Adipose tissue (tissue), 3 donors: ENCODE measurements around the gene INPP5D. TPM values are rescaled to one million over a fixed set of nuclear protein-coding genes. Genes with fewer than 3 reads are reported as not detected.

ENCODE experiments used
- H3K27ac ChIP-seq: one replicate; pipeline ENCODE4 v1.5.1; 2013; ENCODE audit warnings: low read depth, low read length
- WGBS, 3 donors: extraction: QIAGEN DNeasy Blood & Tissue Kit; methylation state at CpG; one replicate each; pipeline ENCODE4 v1.1.7; 2013; 5-methylcytosine and 5-hydroxymethylcytosine counted together
- polyA plus RNA-seq, 3 donors: library from polyadenylated mRNA; stranded (reverse); fragments of 200-250 nt; gene quantifications; one replicate each; pipeline ENCODE4 v1.2.3, GENCODE V29; 2013
- donor health status: healthy with polysubstance abuse.
- donor health status: Bipolar disorder and iron deficiency.
- donor health status: healthy.

The INPP5D gene
- polyA plus RNA-seq, 3 donors, result 2.8 to 15.2 (median 8.1) TPM

DNA sequence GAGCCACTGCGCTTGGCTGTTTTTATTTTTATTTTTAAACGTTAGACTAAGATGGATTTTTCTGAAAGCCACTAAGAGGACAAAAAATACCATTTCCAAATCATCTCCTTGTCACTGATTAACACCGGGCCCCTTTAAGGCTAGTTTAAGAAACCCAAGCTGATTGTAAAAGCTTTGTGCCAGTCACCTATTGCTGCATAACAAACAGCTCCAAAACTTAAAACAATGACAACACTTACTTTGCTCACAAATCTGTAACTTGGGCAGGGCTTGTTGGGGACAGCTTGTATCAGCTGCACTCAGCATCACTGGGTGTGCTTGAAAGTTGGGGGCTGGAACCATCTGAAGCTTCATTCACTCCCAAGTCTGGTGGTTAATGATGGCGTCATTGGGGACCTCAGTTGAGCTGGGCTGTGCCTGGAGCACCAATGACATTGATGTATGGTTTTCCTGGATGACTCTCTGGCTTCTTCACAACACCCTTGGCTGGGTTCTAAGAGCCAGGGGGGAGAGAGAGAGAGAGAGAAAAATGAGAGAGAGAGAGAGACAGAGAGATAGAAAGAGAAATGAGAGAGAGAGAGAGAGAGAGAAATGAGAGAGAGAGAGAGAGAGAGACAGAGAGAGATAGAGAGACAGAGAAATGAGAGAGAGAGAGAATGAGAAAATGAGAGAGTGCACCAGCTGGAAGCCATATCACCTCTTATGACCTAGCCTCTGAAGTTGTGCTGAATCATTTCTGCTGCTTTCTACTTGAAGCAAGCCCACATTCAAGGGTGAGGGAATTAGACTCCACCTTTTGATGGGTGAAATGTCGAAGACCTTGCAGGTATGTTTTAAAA lies 165.3 kb downstream of the INPP5D start:
- H3K27ac ChIP-seq, result no peak overlapping the region
- 75 to 81% (median 77%) methylated on average over 5 of the region's 5 CpGs for WGBS, 3 donors

DNA sequence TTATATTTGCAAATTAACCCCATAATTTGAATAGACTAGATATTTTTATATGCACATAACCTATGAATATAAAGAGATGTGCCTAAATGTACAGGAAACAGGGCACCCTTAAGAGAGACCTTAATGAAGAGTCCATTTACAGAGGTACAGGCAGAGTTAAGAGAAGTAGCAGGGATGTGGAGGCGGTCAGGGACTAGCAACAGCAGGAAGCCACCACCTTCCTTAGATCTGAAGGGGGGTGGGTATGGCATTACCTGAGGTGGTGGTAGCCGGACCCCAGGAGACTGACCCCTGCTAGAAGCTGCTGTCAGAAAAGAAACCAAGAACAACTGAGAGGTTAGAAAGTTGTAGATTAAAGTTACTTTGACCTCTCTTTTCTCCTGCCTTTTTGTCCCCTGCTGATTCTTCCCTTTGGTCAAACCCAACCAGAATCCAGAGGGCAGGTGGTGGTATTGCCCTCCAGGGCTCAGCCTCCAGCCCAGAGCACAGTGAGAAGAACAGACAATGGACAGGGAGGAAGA lies 166.4 kb downstream of the INPP5D start:
- H3K27ac ChIP-seq, result no peak overlapping the region
- 75 to 82% (median 75%) methylated on average over 2 of the region's 2 CpGs for WGBS, 3 donors

DNA sequence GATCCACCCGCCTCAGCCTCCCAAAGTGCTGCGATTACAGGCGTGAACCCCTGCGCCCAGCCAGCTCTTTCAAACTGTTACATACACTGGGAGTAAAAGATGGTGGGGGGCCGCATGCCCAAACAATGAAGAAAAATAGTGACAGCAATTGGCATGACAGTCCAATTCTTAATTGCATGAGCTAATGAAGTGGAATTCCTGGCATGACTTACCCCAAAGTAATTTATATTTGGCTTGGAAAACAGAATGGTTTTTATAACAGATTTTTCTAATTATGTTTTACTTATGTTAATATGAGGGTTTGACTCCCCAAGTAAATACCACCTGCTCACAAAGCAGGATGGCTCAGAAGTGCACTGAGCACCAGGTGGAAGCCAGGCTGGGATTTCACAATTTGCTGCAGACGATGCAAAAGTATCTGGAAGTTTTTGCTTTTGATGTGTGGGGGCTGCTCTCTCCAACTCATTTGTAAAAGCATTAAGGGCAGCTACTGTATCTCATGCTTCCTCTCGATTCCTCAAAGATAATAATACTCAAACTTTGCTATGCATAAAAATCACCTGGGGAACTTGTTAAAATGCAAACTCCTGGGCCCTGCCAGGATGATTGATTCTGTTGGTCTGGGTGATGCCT lies 167.3 kb downstream of the INPP5D start:
- H3K27ac ChIP-seq, result no peak overlapping the region
- WGBS, 3 donors, result 78 to 82% (median 81%) methylated on average over 7 of the region's 7 CpGs

DNA sequence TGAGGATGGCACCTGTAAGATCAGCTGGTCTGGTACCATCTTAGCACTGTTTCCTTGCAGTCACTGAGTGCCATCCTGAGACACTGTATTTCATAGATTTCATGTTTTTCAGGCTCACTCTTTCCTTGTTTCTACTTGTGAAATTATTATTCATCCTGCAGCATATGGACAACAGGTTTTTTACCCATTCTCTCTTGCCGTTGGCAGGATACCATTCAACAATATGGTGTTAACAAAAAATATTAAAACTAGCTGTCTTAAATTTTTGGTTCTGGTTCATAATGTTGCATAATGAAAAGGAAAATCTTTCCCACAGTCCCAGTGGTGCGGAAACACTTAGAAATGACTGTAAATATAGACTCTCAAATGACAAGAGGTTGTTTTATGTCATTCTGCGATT lies 168.2 kb downstream of the INPP5D start:
- H3K27ac ChIP-seq, result no peak overlapping the region
- WGBS, 3 donors, result 78 to 88% (median 88%) methylated on average over 3 of the region's 3 CpGs

DNA sequence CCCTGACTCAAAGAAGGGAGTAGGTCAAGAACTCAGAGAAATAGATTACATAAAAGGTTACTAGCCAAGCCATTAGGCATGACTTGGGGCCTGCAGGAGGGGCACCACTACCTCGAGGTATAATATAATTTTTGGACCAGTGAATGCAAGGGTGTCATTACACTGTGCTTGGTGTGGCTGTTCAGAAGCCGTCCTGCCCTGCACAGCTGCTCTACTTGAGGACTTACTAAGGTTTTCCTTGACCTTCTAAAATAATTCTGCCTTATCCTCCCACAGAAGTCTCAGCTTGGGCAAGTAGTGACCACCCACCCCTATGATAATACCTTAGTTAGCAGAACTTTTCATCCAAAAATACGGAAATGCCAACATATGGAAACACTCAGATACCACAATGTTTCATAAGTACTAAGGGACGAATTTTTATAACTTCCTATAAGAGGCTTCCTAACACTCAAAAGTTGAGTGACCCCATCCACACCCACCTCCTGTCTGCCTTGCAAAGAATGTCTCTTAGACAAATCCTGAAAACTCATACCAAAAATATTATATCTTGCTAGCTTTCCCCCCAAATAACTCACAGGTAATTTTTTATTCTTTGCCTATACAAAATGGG lies 173.6 kb downstream of the INPP5D start:
- 47 to 65% (median 56%) methylated on average over 4 of the region's 4 CpGs for WGBS, 3 donors
- H3K27ac ChIP-seq, result no peak overlapping the region

DNA sequence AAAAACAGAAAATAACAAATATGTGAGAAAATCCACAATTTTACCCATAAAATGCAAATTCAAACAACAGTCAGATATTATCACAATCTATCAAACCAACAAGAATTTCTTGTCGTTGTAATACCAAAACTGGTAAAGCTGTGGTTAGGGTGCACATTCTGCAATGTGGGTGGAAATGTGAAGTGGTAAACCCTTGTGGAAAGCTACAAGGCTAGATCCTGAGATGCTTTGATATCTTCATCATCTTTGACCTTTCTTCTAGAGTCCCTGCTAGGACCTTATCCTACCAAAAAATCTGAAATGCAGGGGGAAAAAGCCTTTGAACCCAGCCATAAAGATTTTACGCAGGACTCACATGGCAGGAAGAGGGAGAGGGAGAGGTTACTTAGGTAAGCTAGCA lies 174.1 kb downstream of the INPP5D start:
- no peak overlapping the region for H3K27ac ChIP-seq
- WGBS, 3 donors, result 76 to 83% (median 80%) methylated on average over 2 of the region's 2 CpGs

DNA sequence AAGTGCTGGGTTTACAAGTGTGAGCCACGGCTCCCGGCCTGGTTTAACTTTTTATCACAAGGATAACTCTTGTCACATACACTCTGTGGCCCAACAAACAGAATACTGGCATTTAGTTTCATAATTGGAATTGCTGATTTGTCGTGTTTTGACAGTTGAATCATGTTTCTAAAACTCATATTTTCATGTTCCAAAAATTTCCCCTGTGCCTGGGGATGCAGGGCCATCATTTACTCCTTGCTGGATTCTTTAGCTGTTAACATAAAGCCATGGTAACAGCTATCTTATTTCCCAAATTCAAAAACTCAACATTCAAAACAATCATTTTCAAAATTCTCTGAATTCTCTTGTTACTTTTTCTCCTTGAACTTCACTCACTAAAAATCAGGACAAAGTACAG lies 174.9 kb downstream of the INPP5D start:
- WGBS, 3 donors, result 86 to 92% (median 88%) methylated on average over 3 of the region's 3 CpGs
- H3K27ac ChIP-seq, result no peak overlapping the region

DNA sequence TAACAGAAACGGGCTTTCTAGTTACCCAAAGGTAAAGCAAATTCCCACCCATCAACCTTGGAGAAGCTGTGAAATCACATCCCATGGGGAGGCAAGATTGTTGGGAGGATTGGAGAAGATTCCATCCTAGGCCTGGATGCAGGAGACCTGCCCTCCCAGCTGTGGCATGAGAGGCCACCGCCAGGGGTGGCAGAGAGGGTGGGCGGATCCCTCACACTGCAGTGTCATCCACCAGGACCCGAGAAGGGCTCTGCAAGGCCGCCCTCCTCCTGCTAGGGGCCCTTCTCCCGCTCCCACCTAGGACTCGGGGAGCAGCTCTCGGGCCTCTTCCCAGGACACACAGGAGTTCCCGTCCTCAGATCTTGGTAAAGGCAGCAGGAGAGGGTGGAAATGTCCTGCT lies 175.8 kb downstream of the INPP5D start:
- no peak overlapping the region for H3K27ac ChIP-seq
- 69 to 88% (median 77%) methylated on average over 6 to 9 of the region's 9 CpGs for WGBS, 3 donors

DNA sequence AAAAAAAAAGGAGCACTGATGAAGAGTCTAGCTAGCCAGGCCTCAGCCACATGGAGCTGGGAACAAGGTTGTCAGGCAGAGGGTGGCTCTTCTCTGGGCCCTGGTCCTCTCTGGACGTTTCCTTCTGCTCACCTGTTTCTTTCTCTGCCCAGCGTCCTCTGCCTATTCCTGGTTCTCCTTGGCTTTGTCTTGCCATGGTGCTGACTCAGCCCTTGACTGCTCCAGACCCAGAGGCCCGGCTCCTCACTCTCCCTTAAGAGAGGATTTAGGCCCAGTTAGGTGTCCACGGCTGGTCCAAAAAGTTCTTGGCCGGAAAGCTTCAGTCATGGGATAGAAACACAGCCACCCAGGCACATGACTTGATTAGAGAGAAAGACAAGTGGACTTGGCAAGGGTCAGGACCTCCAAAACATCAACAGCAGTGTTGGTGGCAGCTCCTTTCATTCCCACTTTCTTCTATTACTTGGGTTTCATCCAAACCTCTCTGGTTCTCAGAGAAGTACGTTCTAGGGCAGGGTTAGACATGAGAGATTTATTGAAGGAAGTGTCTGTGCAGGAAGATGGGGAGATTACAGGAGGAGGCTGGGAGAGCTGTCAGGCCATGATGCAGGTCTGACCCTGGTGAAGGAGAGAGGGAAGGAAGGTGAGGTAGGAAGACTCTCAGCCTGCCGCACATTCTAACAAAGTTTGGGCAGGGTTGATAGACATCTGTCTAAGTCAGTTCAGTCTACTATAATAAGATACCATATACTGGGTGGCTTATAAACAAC lies 176.9 kb downstream of the INPP5D start:
- no peak overlapping the region for H3K27ac ChIP-seq
- WGBS, 3 donors, result 79 to 89% (median 86%) methylated on average over 7 of the region's 7 CpGs

DNA sequence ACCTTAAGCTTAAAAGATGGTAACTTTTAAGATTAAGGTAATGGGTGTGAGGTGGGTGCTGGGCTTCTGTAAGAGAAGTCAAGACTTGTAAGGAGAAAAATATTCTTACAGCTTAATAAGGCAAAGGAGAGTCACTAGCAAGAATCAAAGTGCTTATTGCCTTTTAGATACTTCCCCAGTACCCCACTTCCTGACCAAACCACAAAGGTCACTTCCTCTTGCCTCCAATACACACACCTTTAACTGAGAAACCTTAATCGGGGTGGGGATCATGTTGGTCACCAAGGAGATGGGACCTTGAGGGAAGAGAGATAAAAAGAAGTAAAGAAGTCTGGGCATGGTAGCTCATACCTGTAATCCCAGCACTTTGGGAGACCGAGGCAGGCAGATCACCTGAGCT lies 180.8 kb downstream of the INPP5D start:
- no peak overlapping the region for H3K27ac ChIP-seq
- WGBS, 3 donors, result 52 to 68% (median 54%) methylated on average over 2 of the region's 2 CpGs

DNA sequence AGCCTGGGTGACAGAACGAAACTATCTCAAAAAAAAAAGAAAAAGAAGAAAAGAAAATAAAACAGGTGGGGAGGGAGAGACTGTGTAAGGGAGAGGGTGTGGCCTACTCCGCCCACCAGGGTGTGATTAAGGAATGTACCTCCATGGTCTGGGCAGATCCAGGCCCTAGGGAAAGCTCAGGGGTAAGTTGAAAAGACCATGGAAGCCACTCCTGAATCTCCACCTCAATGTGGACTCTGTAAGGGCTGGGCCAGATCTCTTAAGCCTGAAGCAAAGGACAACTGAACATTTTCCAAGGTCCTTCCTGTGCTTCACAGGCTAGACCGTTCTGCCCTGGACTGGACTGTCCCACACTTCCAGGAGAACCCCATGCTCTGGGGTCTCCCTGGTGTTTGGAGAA lies 181.7 kb downstream of the INPP5D start:
- no peak overlapping the region for H3K27ac ChIP-seq
- 75 to 86% (median 84%) methylated on average over 3 of the region's 3 CpGs for WGBS, 3 donors

DNA sequence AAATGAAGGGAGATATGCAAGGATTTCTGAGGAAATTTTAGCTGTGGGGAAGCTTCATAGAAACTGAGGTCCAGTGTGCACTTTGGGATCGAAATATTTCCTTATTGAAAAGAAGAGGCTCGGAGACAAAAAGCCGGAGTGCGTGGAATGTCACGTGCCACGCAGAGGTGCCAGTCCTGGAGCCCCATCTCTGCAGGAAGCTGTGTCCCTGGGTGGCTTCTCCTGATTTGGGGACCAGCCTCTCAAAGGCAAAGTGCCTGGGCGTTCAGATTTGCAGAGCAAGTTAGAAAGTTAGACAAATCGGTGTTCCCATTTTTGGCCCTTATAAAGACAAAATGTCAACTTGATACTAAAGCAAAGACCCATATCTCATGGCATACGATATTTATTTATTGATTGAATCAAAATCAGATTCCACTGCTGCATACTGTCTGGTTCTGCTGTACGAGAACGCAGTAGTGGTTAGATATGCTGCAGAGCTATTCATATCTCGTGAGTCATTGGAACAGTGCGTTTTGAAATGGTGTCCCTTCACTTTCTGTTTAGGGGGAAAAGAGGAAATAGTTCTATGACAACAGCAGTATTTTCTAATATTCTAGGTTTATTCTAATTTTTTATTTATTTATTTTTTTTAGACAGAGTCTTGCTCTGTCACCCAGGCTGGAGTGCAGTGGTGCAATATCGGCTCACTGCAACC lies 182.2 kb downstream of the INPP5D start:
- H3K27ac ChIP-seq, result no peak overlapping the region
- 70 to 74% (median 73%) methylated on average over 14 of the region's 14 CpGs for WGBS, 3 donors

DNA sequence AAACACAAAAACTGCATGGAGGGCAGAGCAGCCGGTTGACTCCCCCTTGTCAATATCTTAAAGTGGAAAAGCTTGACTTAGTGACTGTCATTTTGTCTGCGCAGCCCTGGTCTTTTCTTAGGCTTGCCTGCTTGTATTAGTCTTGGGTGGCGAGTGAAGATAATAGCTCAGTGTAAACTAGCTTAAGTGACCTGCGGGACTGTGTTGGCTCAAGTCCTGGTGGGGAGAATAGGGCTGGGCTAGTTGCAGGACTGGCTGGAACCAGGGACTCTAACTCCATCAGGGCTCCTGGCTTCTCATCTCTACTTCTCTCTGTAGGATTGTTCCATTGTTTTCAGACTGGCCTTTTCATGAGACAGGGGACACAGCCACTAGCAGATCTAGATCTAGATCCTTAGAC lies 183.2 kb downstream of the INPP5D start:
- WGBS, 3 donors, result 68 to 91% (median 75%) methylated on average over 4 of the region's 4 CpGs
- no peak overlapping the region for H3K27ac ChIP-seq

DNA sequence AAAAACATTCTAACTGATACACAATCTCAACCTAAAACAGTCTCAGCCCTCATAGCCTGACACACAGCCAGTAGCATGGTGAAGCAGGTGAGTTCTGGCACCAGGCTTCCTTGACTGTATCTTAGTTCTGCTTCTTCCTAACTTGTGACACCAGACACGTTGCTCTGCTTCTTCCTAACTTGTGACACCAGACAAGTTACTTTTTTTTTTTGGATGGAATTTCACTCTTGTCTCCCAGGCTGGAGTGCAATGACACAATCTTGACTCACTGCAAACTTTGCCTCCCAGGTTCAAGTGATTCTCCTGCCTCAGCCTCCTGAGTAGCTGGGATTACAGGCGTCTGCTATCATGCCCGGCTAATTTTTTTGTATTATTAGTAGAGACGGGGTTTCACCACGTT lies 184.7 kb downstream of the INPP5D start:
- no peak overlapping the region for H3K27ac ChIP-seq
- 43 to 67% (median 67%) methylated on average over 5 of the region's 5 CpGs for WGBS, 3 donors

DNA sequence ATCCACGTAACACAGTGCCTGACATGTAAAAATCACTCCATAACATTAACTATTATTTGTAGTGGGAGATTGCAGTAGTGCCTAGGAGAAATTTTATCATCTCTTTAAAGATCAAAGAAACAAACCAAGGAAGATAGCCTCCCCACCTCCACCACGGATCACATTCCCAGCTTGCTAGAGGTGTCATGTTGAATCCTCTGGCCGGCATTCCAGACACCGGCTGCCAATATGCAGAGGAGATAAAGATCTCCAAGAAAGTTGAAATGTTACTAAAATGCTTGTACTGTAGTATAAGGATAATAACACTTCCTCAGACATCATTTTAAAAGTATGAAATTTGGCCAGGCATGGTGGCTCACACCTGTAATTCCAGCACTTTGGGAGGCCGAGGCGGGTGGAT lies 185.3 kb downstream of the INPP5D start:
- WGBS, 3 donors, result 70 to 82% (median 80%) methylated on average over 6 of the region's 6 CpGs
- no peak overlapping the region for H3K27ac ChIP-seq

DNA sequence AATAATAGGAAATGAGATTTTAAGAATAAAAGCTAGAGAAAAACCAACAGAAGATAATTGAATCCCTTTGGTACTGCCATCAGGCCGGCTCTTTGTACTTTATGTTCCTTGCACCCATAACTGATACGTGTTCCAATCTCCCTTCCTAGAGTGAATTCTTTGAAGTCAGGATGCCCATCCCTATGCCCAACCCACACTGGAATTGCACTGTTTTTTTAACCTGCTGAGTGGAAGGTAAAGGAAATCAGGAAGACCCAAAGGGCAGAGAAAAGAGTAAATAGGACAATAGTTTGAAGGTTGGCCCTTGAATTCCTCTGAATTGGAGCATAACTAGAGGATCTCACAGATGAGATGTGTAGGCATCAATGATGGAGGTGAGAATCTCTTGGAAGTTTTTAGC lies 187.0 kb downstream of the INPP5D start:
- no peak overlapping the region for H3K27ac ChIP-seq
- 78 to 85% (median 84%) methylated on average over 2 of the region's 2 CpGs for WGBS, 3 donors

DNA sequence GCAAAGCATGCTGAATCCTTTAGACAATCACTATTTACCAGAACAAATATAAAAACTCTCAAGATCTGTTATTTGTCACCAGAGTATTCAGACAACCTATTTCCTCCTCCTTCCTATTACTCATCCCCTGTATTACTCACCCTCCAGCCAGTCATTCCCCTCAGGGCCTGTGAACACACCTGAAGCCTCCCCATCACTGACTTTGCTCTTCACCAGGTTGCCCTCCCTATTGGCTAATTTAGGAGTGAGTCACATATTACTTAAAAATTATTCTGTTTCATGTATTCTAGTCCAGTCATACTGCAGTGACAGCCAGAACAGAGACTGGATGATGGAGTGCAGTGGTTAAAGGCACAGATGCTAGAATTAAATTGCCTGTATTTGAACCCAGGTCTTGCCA lies 187.6 kb downstream of the INPP5D start:
- no peak overlapping the region for H3K27ac ChIP-seq

DNA sequence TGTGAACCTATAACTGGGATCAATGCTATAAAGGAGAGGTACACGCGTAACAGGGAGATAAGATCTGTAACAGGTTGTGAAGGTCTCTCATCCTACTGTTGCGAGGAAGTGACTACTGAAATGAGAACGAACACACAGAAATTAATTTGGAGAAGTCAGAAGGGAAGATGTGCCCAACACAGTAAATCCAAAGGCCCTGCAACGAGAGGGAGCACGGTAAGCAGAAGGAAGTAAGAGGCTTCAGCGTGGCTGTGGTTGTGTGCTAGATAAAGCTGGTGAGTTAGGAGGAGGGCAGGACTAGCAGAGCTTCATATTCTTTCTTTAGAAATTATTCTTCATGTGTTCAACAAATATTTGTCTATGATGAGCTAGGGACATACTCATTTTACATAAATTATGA lies 188.9 kb downstream of the INPP5D start:
- 42 to 75% (median 54%) methylated on average over 7 of the region's 7 CpGs for WGBS, 3 donors
- H3K27ac ChIP-seq, result no peak overlapping the region
